ENCODE data around the gene THEMIS.

DNA sequence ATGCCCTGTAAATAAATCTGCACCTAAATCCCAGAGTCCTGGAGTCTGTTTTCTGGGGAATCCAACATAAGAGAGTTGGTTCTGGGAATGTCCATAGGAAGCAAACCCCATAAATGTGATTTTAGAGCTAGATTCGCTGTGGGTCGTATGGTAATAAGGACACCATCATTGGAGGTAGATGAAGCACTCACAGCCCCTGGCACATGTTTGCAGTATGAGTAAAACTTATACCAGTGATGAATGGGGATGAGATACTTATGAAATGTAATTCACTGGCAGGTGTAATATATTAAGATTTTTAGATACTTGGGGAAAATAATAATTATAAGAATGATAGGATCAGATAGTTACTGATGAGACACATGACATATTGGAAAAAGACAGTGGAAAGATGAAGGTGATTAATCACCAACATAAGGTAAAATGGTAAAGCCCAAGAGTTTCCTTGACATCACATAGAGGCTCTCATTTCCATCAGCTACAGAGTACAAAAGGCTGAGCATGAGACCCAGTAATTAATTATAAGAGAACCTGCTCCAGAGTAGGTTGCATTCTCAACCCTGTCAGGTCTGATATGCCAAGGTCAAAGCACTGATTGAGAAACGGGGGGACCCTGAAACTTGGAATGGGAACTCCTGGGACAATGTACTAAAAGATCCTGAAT lies 44.7 kb upstream of the THEMIS start:
- TF ChIP-seq, protein P1, sequence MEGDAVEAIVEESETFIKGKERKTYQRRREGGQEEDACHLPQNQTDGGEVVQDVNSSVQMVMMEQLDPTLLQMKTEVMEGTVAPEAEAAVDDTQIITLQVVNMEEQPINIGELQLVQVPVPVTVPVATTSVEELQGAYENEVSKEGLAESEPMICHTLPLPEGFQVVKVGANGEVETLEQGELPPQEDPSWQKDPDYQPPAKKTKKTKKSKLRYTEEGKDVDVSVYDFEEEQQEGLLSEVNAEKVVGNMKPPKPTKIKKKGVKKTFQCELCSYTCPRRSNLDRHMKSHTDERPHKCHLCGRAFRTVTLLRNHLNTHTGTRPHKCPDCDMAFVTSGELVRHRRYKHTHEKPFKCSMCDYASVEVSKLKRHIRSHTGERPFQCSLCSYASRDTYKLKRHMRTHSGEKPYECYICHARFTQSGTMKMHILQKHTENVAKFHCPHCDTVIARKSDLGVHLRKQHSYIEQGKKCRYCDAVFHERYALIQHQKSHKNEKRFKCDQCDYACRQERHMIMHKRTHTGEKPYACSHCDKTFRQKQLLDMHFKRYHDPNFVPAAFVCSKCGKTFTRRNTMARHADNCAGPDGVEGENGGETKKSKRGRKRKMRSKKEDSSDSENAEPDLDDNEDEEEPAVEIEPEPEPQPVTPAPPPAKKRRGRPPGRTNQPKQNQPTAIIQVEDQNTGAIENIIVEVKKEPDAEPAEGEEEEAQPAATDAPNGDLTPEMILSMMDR (IDR thresholded peaks at IDR 0.05) = no peak
- no peak for TF ChIP-seq POLR2A (IDR thresholded peaks at IDR 0.05)

Measured in esophagus squamous epithelium (tissue), 4 donors.